Mesenchymal stem cell (in vitro differentiated cells and primary cell): ENCODE results near the gene IL12RB1.

ENCODE experiments used
- DNase-seq: peaks from one replicate; pipeline ENCODE4 v3.0.0-alpha.2; 2013
- H2AFZ ChIP-seq: one replicate; pipeline ENCODE4 v1.6.1; 2013; ENCODE audit warnings: low read depth, mild to moderate bottlenecking, control low read depth, inconsistent platforms, low read length, moderate library complexity
- H2AK5ac ChIP-seq: 2 replicates; pipeline ENCODE4 v1.6.1; 2013; ENCODE audit warnings: low read length, moderate library complexity, mild to moderate bottlenecking, inconsistent platforms; ENCODE audit not compliant: severe bottlenecking
- H2BK120ac ChIP-seq: one replicate; pipeline ENCODE4 v1.6.1; 2013; ENCODE audit warnings: low read depth, mild to moderate bottlenecking, inconsistent platforms, low read length, moderate library complexity
- H2BK12ac ChIP-seq, 2 experiments: one replicate each; pipeline ENCODE4 v1.6.1; 2013; ENCODE audit warnings: inconsistent platforms in 2 of 2, low read length in 2 of 2, mild to moderate bottlenecking in 2 of 2, moderate library complexity in 2 of 2, control low read depth in 1 of 2
- H2BK15ac ChIP-seq: one replicate; pipeline ENCODE4 v1.6.1; 2013; ENCODE audit warnings: mild to moderate bottlenecking, low read depth, inconsistent platforms; ENCODE audit not compliant: poor library complexity, severe bottlenecking
- H2BK5ac ChIP-seq: 2 replicates; pipeline ENCODE4 v1.6.1; 2013; ENCODE audit warnings: low read depth, mild to moderate bottlenecking, low read length, control low read depth, inconsistent platforms; ENCODE audit not compliant: poor library complexity, severe bottlenecking
- H3K14ac ChIP-seq, 2 experiments: one replicate each; pipeline ENCODE4 v1.6.1; 2013; ENCODE audit warnings: inconsistent platforms in 2 of 2, low read length in 2 of 2, control low read depth in 1 of 2, mild to moderate bottlenecking in 1 of 2, moderate library complexity in 1 of 2
- H3K18ac ChIP-seq, 2 experiments: one replicate each; pipeline ENCODE4 v1.6.1; 2013; ENCODE audit warnings: inconsistent platforms in 2 of 2, low read length in 2 of 2, control low read depth in 1 of 2, low read depth in 1 of 2, mild to moderate bottlenecking in 1 of 2
- H3K23ac ChIP-seq, 2 experiments: one replicate each; pipeline ENCODE4 v1.6.1; 2013; ENCODE audit warnings: inconsistent platforms in 2 of 2, low read length in 2 of 2, mild to moderate bottlenecking in 2 of 2, moderate library complexity in 2 of 2, control low read depth in 1 of 2
- H3K27ac ChIP-seq: 2 replicates; pipeline ENCODE4 v1.5.1; 2013; ENCODE audit warnings: mild to moderate bottlenecking, moderate library complexity, low read length, control low read depth, inconsistent platforms; ENCODE audit not compliant: poor library complexity, severe bottlenecking
- H3K27me3 ChIP-seq, 2 experiments: 2 replicates each; pipeline versions ENCODE4 v1.6.1 to v1.7.0; 2013; ENCODE audit warnings: low read length in 2 of 2, mild to moderate bottlenecking in 2 of 2, moderate library complexity in 2 of 2, control low read depth in 1 of 2, inconsistent platforms in 1 of 2; ENCODE audit not compliant: control insufficient read depth in 1 of 2, insufficient read depth in 1 of 2
- H3K36me3 ChIP-seq, 2 experiments: 2 replicates each; pipeline versions ENCODE4 v1.6.1 to v1.7.0; 2013; ENCODE audit warnings: low read length in 2 of 2, control low read depth in 1 of 2, inconsistent platforms in 1 of 2, low read depth in 1 of 2, mild to moderate bottlenecking in 1 of 2; ENCODE audit not compliant: insufficient read depth in 2 of 2, control insufficient read depth in 1 of 2
- H3K4ac ChIP-seq, 2 experiments: one replicate each; pipeline ENCODE4 v1.6.1; 2013; ENCODE audit warnings: inconsistent platforms in 2 of 2, low read length in 2 of 2, mild to moderate bottlenecking in 2 of 2, moderate library complexity in 2 of 2, control low read depth in 1 of 2, low read depth in 1 of 2
- H3K4me1 ChIP-seq: 2 replicates; pipeline ENCODE4 v1.6.1; 2013; ENCODE audit warnings: low read depth, low read length, control low read depth; ENCODE audit not compliant: control insufficient read depth, insufficient read depth
- H3K4me2 ChIP-seq: 2 replicates; pipeline ENCODE4 v1.6.1; 2013; ENCODE audit warnings: low read length, mild to moderate bottlenecking, inconsistent platforms; ENCODE audit not compliant: poor library complexity, severe bottlenecking
- H3K4me3 ChIP-seq, 2 experiments: 2 replicates each; pipeline versions ENCODE4 v1.5.1 to v1.7.0; 2013; ENCODE audit warnings: low read length in 2 of 2, mild to moderate bottlenecking in 2 of 2, control low read depth in 1 of 2, low read depth in 1 of 2; ENCODE audit not compliant: insufficient read depth in 1 of 2
- H3K79me1 ChIP-seq: replicated peaks from 2 replicates; pipeline ENCODE4 v1.6.1; 2013; ENCODE audit warnings: mild to moderate bottlenecking, control low read depth, low read length, inconsistent platforms; ENCODE audit not compliant: poor library complexity, severe bottlenecking
- H3K9ac ChIP-seq: 2 replicates; pipeline ENCODE4 v1.7.0; 2013; ENCODE audit warnings: mild to moderate bottlenecking, low read length, moderate library complexity
- H3K9me3 ChIP-seq: 2 replicates; pipeline ENCODE4 v1.7.0; 2013; ENCODE audit warnings: mild to moderate bottlenecking, low read length; ENCODE audit not compliant: control insufficient read depth
- H4K8ac ChIP-seq: one replicate; pipeline ENCODE4 v1.6.1; 2013; ENCODE audit warnings: inconsistent platforms, mild to moderate bottlenecking, low read length, moderate library complexity
- H4K91ac ChIP-seq: one replicate; pipeline ENCODE4 v1.6.1; 2013; ENCODE audit warnings: mild to moderate bottlenecking, low read length, inconsistent platforms
- WGBS: methylation state at CpG from one replicate; pipeline ENCODE4 v1.1.7; 2013; ENCODE audit warnings: mixed read lengths; 5-methylcytosine and 5-hydroxymethylcytosine counted together

The IL12RB1 gene

DNA sequence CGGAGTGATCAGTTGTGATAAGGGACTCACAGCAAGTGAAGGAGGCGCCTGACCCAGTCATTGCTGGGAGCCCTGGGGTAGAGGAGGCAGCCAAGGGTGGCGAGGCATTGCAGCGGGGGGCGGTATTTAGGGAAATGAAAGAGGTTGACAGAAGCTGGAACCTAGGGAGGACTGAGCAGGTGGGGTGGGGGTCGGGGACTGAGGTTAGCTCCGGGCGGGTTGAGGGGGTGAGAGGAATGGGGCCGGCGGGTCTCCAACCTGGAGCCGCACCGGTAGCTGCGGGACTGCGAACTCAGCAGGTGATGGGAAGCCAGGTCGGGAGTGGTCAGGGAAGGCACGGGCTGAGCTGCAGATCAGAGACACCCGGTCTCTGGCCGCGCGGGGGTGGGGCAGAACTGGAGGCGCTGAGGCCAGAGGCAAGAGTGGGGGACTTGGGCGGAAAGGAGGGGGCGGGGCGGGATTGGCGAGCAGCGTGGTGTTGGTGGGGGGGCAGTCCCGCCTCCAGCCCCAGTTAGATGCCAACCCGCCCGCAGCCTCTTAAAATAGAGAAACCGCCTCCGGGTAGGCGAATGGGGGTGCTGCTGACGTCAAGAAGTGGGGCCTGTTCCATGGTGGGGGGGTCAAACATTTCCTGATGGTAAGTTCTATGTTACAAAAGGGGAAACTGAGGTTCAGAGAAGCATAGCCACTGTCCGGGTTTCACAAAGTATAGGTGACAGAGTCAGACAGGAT lies 12.3 kb upstream of the IL12RB1 start:
- Histone ChIP-seq H4K91ac (no peak overlapping the region), H2BK15ac (no peak overlapping the region), H2AFZ (no peak overlapping the region), H3K27ac (no peak overlapping the region), H3K9me3 (no peaks in the 10 kb centered on the region), H3K14ac (no peak overlapping the region), H2BK120ac (no peak overlapping the region), H3K79me1 (no peaks in the 10 kb centered on the region), H3K23ac (no peak overlapping the region), H3K27me3 (peaks cover 34 to 41% of the 10 kb centered on the region in 2 experiments), H3K4ac (no peak overlapping the region), H4K8ac (no peak overlapping the region), H3K9ac (no peak overlapping the region), H2BK12ac (peak overlapping the region in 1 of 2 experiments; percentile 54), H2AK5ac (no peak overlapping the region), H3K18ac (peak overlapping the region in 1 of 2 experiments; percentile 44), H3K4me2 (peak overlapping the region; percentile 53), H3K4me1 (peaks cover 18% of the 10 kb centered on the region), H2BK5ac (no peak overlapping the region), H3K4me3 (peak overlapping the region in 1 of 2 experiments; percentile 22), H3K36me3 (no peaks in the 10 kb centered on the region)
- 18% methylated on average over 34 of the region's 34 CpGs for WGBS
- DNase-seq, result no peak

DNA sequence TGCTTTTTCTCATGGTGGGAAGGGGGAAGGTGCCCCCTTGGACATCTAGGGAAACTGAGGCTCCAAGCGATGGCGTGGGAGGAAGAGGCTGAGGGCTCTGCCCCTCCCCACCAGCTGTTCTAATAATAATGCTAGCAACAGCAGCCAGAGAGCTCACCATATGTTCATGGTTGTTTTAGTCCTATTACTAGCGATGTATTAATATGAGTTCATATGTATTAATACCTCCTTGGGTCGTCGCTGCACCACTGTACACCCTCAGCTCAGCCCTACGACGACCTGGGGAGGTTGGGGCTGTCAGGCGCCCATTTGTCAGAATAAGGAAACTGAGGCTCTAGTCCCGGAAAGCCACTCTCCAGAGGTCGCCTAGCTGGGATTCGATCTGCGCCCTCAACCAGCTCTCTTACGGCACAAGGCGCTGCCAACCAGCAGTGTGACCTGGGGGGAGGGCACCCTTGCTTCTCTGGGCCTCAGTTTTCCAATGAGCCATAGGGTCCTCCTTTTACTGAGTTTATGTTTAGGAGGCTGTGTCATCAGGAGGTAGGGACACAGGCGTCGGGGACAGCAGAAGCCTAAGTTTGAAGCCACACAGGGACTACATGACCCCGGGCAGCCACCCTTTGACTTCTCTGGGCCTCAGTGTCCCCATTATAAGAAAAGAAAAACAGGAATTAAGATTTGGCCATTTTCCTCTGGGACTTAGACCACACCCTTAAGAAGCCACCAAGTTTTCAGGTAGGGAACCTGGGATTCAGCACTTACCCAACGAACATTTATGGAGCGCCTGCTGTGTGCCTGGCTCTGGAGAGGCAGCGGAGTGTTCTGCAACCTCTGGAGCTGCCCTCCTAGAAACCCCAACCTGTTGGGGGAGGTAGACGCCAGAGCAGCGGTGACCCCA lies 11.5 kb upstream of the IL12RB1 start:
- no peak overlapping the region for H3K27ac ChIP-seq
- H3K23ac ChIP-seq, result no peak overlapping the region
- no peaks in the 10 kb centered on the region for H3K9me3 ChIP-seq
- H3K18ac ChIP-seq, result peak overlapping the region in 1 of 2 experiments; percentile 77
- peak overlapping the region in 1 of 2 experiments; percentile 31 for H3K4ac ChIP-seq
- no peak overlapping the region for H2BK12ac ChIP-seq
- no peak overlapping the region for H2AK5ac ChIP-seq
- peak overlapping the region; percentile 33 for H3K9ac ChIP-seq
- peaks cover 34 to 41% of the 10 kb centered on the region in 2 experiments for H3K27me3 ChIP-seq
- no peaks in the 10 kb centered on the region for H3K79me1 ChIP-seq
- WGBS, result 52% methylated on average over 21 of the region's 22 CpGs
- no peak for DNase-seq
- no peak overlapping the region for H2BK5ac ChIP-seq
- H3K4me2 ChIP-seq, result peak overlapping the region; percentile 58
- no peak overlapping the region for H3K14ac ChIP-seq
- H3K4me3 ChIP-seq, result peak overlapping the region; percentile 34 to 68
- no peak overlapping the region for H2AFZ ChIP-seq
- H4K8ac ChIP-seq, result peak overlapping the region; percentile 75
- peaks cover 18% of the 10 kb centered on the region for H3K4me1 ChIP-seq
- H3K36me3 ChIP-seq, result no peaks in the 10 kb centered on the region
- no peak overlapping the region for H2BK120ac ChIP-seq
- H4K91ac ChIP-seq, result peak overlapping the region; percentile 1
- peak overlapping the region; percentile 57 for H2BK15ac ChIP-seq

DNA sequence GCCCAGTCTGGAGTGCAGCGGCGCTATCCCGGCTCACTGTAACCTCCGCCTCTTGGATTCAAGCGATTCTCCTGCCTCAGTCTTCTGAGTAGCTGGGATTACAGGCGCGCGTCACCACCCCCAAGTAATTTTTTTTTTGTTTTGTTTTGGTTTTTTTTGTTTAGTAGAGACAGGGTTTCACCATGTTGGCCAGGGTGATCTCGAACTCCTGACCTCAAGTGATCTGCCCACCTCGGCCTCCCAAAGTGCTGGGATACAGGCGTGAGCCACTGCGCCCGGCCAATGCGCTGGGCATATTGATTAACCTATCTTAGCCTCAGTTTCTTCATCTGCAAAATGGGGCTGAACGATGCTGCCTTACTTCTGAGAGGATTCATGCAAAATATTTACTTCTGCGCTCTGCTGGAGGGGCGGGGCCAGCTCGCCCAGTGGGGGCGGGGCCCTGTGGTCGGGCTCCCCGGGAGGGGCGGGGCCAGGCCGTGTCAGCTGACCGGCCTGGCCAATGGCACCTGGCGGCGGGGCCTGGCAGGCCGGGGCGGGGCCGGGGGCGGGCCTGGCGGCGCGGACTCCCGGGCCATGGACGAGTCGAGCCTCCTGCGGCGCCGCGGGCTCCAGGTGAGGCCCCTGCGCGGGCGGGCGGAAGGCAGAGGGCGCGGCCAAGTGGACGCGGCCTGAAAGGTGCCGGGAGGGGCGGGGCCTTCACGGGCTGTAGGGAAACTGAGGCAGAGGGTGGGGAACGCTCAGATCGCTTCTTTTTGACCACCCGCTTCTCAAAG lies 10.7 kb upstream of the IL12RB1 start, which contains the start of gene MAST3:
TSS of gene MAST3 (plus strand) at position 562 of the 776 bp plus-strand sequence. CDS start at position 577, 15 bp downstream.
- peak within 1 kb of the TSS; percentile 33 for H3K9ac ChIP-seq
- H3K4me2 ChIP-seq, result peak within 1 kb of the TSS; percentile 58
- no peak within 1 kb of the TSS for H2BK5ac ChIP-seq
- peaks cover 18% of the 10 kb centered on the region for H3K4me1 ChIP-seq
- no peak within 1 kb of the TSS for H2BK120ac ChIP-seq
- no peaks in the 10 kb centered on the region for H3K9me3 ChIP-seq
- H2AK5ac ChIP-seq, result no peak within 1 kb of the TSS
- peak within 1 kb of the TSS; percentile 1 for H4K91ac ChIP-seq
- peak within 1 kb of the TSS in 1 of 2 experiments; percentile 77 for H3K18ac ChIP-seq
- peak within 1 kb of the TSS; percentile 57 for H2BK15ac ChIP-seq
- WGBS, result 28% methylated on average over 47 of the region's 54 CpGs
- no peak within 1 kb of the TSS for H2BK12ac ChIP-seq
- no peak within 1 kb of the TSS for H3K14ac ChIP-seq
- H3K4me3 ChIP-seq, result peak within 1 kb of the TSS; percentile 34 to 68
- no peak within 1 kb of the TSS for H2AFZ ChIP-seq
- peak; percentile 77 for DNase-seq
- no peak within 1 kb of the TSS for H3K23ac ChIP-seq
- H3K27ac ChIP-seq, result no peak within 1 kb of the TSS
- no peaks in the 10 kb centered on the region for H3K79me1 ChIP-seq
- H4K8ac ChIP-seq, result peak within 1 kb of the TSS; percentile 75
- H3K4ac ChIP-seq, result peak within 1 kb of the TSS in 1 of 2 experiments; percentile 31
- H3K27me3 ChIP-seq, result peaks cover 34 to 41% of the 10 kb centered on the region in 2 experiments
- H3K36me3 ChIP-seq, result no peaks in the 10 kb centered on the region
